ENCODE results near the gene ADAMTS1.

DNA sequence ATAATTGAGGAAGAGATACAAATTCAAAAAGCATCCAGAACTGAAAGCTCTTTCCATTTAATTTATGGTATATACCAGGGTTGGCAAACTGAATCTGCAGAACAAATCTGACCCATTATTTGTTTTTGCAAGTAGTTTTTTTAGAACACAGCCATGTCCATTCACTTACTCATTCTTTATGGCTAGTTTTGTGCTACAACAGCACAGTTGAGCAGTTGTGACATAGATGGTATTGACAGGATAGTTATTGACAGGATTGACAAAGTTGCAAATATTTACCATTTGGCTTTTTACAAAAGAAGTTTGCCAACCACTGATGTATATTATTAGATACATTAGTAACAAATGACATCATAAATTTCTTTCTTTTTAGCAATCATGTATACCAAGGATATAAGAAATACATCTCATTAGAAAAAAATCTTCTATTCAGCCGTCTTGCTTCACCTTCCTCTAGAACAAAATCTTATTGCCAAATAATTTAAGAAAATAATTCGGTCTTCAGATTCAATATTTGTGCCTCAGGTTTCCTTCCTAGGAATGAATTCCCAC lies 9.4 kb downstream of the ADAMTS1 start:
- TF ChIP-seq, protein P1, sequence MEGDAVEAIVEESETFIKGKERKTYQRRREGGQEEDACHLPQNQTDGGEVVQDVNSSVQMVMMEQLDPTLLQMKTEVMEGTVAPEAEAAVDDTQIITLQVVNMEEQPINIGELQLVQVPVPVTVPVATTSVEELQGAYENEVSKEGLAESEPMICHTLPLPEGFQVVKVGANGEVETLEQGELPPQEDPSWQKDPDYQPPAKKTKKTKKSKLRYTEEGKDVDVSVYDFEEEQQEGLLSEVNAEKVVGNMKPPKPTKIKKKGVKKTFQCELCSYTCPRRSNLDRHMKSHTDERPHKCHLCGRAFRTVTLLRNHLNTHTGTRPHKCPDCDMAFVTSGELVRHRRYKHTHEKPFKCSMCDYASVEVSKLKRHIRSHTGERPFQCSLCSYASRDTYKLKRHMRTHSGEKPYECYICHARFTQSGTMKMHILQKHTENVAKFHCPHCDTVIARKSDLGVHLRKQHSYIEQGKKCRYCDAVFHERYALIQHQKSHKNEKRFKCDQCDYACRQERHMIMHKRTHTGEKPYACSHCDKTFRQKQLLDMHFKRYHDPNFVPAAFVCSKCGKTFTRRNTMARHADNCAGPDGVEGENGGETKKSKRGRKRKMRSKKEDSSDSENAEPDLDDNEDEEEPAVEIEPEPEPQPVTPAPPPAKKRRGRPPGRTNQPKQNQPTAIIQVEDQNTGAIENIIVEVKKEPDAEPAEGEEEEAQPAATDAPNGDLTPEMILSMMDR (IDR thresholded peaks at IDR 0.05; ENCODE audit: low read depth, low read length): no peak
- TF ChIP-seq POLR2A (IDR thresholded peaks at IDR 0.05; ENCODE audit: extremely low read depth, insufficient read length) (no peak), MYC (IDR thresholded peaks at IDR 0.05; ENCODE audit: low read depth, low read length) (no peak)
- TF ChIP-seq, protein P2, sequence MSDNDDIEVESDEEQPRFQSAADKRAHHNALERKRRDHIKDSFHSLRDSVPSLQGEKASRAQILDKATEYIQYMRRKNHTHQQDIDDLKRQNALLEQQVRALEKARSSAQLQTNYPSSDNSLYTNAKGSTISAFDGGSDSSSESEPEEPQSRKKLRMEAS (IDR thresholded peaks at IDR 0.05; ENCODE audit: low read depth, low read length): no peak
